Ammon's horn (tissue), 1 donor: ENCODE measurements around the gene NCOA7.
"Not testable (repeated sequence)": the region's sequence is repeated elsewhere in the genome, so short reads cannot be mapped to it uniquely, and the experiment has no call there.

ENCODE experiments used
- DNase-seq: peaks from one replicate; pipeline ENCODE4 v3.0.0-alpha.2; 2016; ENCODE audit warnings: low spot score

The NCOA7 gene

GRCh38 chr6:125791151-125791819 is 525 bp downstream of the NCOA7 start:
- peak; percentile 86 for DNase-seq

GRCh38 chr6:125791820-125792165 is 1.0 kb downstream of the NCOA7 start:
- no peak for DNase-seq

DNA sequence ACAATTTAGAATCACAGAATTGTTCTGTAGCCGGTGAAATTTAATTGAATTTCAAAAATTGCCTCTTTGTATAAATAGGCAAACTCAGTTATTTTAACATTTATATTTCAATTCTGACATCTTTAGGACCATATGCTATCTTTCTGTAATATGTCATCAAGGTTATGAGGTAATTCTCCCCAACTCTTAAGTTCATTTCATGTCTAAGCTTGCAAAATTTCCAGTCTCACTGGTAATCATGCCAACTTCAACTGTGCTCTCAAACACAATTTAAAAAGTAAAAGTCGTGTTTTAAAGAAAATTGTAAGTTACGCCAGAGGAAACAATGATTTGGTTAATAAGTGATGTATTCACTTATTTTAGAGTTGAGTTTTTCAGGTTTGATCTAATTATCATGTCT is 1.4 kb downstream of the NCOA7 start:
- DNase-seq = no peak

DNA sequence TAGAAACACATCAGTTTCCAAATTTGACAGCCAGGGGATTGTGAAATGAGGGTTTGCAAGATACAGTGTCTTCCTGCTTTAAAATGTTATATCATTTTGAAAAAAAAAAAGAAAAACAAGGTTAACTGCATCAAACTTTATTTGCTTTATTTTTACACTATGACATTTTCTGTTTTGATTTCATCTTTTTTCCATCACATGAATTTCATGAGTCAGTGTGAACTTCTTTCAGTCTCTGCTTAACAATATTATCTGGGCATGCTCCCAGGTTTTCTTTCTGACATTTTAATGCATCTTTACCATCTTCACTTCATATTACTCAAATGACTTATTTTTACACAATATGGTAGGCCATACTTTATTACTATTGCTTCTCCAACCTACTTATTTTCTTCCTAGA is 1.9 kb downstream of the NCOA7 start:
- DNase-seq = no peak

GRCh38 chr6:125793280-125793679 is 2.5 kb downstream of the NCOA7 start:
- DNase-seq = no peak

GRCh38 chr6:125793863-125794262 is 3.1 kb downstream of the NCOA7 start:
- DNase-seq = no peak

DNA sequence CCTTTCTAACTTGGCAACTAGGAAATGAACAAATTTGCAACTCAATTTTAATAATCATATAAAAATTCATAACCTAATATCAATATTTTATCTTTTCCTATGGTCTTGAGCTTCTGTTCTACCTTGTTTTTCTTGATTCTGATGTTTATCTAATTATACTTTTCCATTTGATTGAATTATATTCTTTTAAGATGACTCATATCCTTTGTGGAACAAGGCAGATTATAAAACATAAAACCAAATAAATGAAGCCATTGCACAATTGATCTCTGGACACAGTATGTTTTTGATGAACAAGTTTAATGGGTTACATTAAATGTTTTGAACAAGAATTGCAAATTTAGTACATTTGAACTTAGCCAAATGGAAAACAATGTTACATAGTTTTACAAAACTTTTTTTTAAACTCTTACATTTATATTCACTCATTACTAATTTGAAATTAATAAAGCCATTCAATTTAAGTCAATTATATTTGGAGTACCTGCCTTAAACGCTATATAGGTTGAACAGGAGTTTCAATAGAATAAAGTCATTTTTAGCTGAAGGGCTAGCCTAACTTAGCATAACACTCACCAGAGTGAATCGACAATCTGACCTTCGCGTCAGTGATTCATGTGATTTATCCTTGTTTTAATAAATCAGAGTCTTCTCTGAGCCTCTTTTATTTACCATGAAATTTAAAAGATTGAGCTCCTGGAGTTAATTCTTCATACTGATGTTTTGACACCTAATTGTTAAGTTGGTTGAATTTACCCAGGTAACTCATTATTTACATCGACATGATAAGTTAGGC is 3.8 kb downstream of the NCOA7 start:
- DNase-seq = no peak

DNA sequence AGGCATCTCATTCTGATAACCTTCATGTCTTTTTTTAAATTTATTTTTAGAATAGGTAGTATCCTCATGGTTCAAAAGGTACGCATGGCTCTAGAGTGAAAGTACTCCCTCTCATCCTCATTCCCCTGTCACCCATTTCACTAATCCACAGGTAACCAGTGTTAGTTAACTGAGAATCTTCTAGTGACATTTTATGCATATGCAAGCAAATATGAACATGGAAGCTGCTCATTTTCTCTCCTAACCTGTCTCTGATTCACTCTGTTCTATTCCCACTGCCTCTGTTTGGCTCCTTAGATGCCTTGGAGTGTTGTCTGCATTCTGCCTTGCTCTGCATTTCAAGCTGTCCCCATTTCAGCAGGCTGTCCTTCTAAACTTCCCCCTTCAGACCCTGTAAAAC is 4.5 kb downstream of the NCOA7 start:
- DNase-seq = no peak

GRCh38 chr6:125797120-125797885 is 6.5 kb downstream of the NCOA7 start:
- no peak for DNase-seq

DNA sequence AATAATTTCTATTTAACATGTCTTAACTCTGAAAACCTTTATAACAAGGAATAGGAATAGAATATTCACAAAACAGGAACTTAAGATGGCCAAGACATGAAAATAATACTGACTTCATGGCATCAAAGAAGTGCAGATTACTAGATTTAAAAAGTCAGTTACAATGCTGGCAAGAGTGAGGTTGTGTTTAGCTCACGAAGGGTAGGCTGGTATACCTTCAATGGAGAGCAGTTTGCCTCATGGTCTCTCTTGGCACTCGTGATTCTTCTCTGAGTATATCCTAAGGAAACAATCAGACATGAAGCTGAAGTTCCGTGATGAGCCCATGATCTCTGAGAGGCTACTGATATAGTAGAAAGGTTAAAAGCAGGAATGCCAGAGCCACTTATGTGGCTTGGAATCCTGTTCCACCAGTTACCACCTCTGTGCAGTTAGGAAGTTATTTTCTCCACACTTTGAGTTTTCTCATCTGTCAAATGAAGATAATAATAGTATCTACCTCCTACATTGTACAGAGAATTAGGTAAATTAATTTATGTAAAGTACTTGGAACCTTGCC is 7.2 kb downstream of the NCOA7 start:
- DNase-seq = no peak

- DNase-seq = peak; percentile 39
These were observed 8.2 kb downstream of the NCOA7 start for GRCh38 chr6:125798734-125799508.

- DNase-seq = no peak
These were observed 11.6 kb downstream of the NCOA7 start for GRCh38 chr6:125802383-125802782.

DNA sequence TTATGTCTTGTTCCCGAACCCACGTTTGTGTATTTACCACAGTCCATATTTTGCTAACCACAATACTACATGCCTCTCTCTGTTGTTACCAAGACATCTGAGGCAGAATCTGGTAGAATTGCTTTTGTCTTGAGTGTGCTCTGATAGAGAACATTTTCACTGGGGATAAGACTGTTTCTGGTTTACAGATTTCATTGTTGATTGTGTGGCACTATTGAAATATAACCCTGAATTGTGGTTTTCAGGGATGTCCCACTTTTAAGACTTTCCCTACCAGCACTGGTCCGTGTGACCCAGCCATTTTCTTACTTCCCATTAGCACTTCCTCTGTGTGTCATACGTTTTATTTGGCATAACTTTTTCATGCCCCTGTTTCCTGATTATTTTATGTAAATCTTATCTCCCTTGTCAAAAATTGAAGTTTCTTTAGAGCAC is 12.2 kb downstream of the NCOA7 start:
- no peak for DNase-seq

- no peak for DNase-seq
These were observed 13.5 kb downstream of the NCOA7 start for GRCh38 chr6:125804264-125804663.

GRCh38 chr6:125804866-125805425 is 14.2 kb downstream of the NCOA7 start:
- DNase-seq = not testable (repeated sequence)

- no peak for DNase-seq
These were observed 16.1 kb downstream of the NCOA7 start for GRCh38 chr6:125806813-125807212.

DNA sequence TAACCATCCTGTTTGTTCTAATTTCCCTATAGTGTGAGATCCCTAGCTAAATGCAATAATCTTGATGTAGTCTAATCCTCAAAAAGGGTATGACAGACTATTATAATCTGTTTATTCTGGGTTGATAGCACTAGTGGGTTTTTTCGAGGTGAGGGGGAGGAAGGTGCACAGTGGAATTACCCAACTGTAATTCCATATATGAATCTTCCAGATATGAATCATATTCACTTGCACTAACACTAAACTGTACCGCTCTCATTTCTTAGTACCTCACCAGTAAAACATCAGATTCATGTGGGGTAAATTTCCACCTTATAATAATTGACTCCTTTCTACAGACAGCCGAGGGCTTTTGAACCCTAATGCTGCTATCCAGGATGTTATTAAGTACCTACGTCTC is 16.5 kb downstream of the NCOA7 start:
- no peak for DNase-seq

GRCh38 chr6:125808060-125808459 is 17.3 kb downstream of the NCOA7 start:
- no peak for DNase-seq

GRCh38 chr6:125808591-125808990 is 17.8 kb downstream of the NCOA7 start:
- no peak for DNase-seq

DNA sequence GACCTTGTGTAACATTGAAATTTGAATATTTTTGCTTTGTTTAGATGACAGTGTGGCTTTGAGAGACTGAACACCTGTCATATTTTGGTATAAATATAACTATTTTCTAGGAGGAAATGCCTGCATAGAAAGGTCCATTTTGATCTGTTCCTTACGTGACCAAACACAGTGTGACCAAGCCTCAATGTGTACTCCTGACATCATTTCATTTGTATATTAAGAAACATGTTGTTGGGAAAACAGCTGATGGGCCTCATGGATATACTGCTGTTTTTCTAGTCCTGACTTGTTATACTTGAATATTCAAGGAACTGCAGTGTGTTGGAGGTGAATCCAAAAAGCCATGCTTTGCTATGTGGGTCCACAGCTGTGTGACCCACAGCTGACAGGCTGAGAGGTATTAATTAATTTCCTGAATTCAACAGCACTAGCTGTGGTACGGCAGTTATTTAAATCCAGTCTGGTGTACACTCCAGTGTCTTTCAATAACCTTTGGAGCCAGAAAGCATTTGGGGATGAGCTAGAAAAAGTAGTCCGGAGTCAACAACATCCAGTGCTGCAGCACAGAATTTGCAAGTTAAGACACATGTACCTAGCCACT is 18.9 kb downstream of the NCOA7 start:
- no peak for DNase-seq

- DNase-seq = no peak
These were observed 19.7 kb downstream of the NCOA7 start for GRCh38 chr6:125810445-125810844.
